Ammon's horn (tissue), 1 donor: ENCODE measurements around the gene PARP12.

Source experiments
- DNase-seq: peaks from one replicate; pipeline ENCODE4 v3.0.0-alpha.2; 2016; ENCODE audit warnings: low spot score

Gene PARP12

GRCh38 chr7:140059273-140060242, 3.2 kb downstream of the PARP12 start:
- no peak for DNase-seq

GRCh38 chr7:140058517-140058916, 4.2 kb downstream of the PARP12 start:
- DNase-seq: no peak

- no peak for DNase-seq
These were observed 5.6 kb downstream of the PARP12 start for GRCh38 chr7:140057143-140057535.

GRCh38 chr7:140056431-140057142, 6.2 kb downstream of the PARP12 start:
- no peak for DNase-seq

GRCh38 chr7:140055833-140056232, 6.9 kb downstream of the PARP12 start:
- no peak for DNase-seq

- DNase-seq: no peak
These were observed 8.0 kb downstream of the PARP12 start for GRCh38 chr7:140054751-140055150.

GRCh38 chr7:140053812-140054539, 8.8 kb downstream of the PARP12 start:
- no peak for DNase-seq

GRCh38 chr7:140051820-140052219, 10.9 kb downstream of the PARP12 start:
- no peak for DNase-seq

GRCh38 chr7:140050100-140050499, 12.7 kb downstream of the PARP12 start:
- no peak for DNase-seq

- DNase-seq: no peak
These were observed 13.3 kb downstream of the PARP12 start for GRCh38 chr7:140049339-140050024.

GRCh38 chr7:140048989-140049338, 13.8 kb downstream of the PARP12 start:
- no peak for DNase-seq

- DNase-seq: no peak
These were observed 14.6 kb downstream of the PARP12 start for GRCh38 chr7:140048138-140048537.

- no peak for DNase-seq
These were observed 15.6 kb downstream of the PARP12 start for GRCh38 chr7:140047197-140047596.

GRCh38 chr7:140045697-140046096, 17.1 kb downstream of the PARP12 start:
- DNase-seq: no peak

GRCh38 chr7:140044251-140044650, 18.5 kb downstream of the PARP12 start:
- no peak for DNase-seq

- DNase-seq: no peak
These were observed 20.4 kb downstream of the PARP12 start for GRCh38 chr7:140042386-140042670.

GRCh38 chr7:140041659-140042385, 20.9 kb downstream of the PARP12 start:
- DNase-seq: no peak

- no peak for DNase-seq
These were observed 22.9 kb downstream of the PARP12 start for GRCh38 chr7:140039896-140040295.

GRCh38 chr7:140039066-140039465, 23.7 kb downstream of the PARP12 start:
- no peak for DNase-seq

GRCh38 chr7:140036224-140036962, 26.4 kb downstream of the PARP12 start:
- no peak for DNase-seq
